NCI-H187 (cell line): ENCODE data around the gene MAP3K8.
"Not testable (repeated sequence)": the region's sequence is repeated elsewhere in the genome, so short reads cannot be mapped to it uniquely, and the experiment has no call there.

Experiments used
- DNase-seq, 2 experiments: peaks; one replicate each; lab custom pipeline; 2025; lab: John Stamatoyannopoulos, UW

Gene MAP3K8

GRCh38 chr10:30422981-30423654 is 10.9 kb upstream of the MAP3K8 start:
- no peak for DNase-seq

GRCh38 chr10:30423655-30424275 is 10.2 kb upstream of the MAP3K8 start:
- not testable (repeated sequence) for DNase-seq

DNA sequence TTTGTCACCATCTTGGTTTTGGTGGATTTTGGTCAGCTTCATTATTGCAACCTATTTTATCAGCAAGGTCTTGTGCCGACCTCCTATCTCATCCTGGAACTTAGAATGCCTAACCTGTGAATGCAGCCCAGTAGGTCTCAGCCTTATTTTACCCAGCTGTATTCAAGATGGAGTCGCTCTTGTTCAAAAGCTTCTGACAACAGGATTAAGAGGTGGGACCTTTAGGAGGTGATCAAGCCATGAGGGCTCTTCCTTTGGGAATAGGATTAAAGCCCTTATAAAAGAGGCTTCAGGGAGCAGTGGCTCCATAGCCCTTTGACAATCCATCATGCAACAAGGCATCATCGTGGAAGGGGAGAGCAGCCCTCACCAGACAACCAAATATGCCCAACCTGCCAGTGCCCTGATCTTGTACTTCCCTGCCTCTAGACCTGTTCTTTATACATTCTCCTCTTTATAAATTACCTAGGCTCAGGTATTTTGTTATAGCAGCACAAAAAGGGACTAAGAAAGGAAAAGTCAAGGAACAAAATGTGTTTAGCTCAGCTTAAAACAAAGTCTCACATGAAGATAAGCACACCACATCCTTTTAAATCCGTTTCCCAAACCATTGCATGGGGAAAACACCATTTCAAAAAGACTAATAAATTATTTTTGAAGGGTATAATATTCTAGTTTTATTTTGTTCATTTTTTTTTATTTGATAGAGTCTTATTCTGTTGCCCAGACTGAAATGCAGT is 8.5 kb upstream of the MAP3K8 start:
- no peak for DNase-seq

GRCh38 chr10:30430544-30431298 is 3.3 kb upstream of the MAP3K8 start:
- no peak for DNase-seq

- no peak for DNase-seq
Measured at GRCh38 chr10:30431435-30431911, 2.5 kb upstream of the MAP3K8 start.

DNA sequence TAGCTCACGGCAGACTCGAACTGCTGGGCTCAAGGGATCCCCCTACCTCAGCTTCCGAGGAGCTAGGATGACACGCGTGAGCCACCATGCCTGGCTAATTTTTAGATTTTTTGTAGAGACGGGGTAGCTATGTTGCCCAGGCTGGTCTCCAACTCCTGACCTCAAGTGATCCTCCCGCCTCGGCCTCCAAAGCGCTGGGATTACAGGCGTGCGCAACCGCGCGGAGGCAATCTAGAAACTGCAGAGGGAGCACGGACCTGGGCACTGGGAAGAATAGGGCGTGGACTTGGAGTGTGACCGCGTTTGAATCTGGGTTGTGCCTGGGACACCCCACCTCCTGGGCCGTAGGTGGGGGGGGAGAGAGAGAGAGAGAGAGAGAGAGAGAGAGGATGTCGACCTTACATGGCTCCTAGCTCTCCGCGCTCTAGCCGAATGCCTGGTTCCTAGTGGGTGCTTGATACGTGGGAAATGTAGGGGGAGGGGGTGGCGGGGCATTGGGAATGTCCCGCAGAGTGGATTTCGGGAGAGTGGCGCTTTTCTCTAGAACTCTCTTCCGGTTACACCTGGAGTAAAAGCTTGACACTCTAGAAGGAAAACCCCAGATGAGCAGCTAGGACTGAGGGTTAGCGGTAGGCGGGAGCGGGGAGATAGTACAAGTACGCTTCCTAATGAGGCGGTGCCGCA is 1.2 kb upstream of the MAP3K8 start:
- DNase-seq, result no peak

DNA sequence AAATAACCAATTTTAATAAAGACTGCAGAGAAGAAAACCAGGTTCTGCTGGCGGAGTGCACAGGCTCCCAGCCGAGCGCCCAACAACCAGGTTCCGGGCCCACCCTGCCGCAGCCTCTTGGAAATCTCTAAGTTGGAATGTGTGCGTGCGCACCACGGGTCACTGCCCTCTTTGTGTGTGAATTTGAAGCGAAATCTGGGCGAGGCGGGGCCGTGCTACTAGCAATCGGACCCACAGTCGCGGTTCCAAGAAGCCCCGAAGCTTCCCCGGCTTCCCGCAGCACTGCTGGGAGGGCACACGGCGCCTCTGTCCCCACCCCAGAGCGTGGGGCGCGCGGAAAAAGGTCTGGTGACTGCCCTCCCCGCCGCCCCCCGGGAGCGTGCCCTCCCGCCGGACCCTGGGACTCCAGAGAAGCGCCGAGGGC is 666 bp upstream of the MAP3K8 start:
- DNase-seq, result no peak

DNA sequence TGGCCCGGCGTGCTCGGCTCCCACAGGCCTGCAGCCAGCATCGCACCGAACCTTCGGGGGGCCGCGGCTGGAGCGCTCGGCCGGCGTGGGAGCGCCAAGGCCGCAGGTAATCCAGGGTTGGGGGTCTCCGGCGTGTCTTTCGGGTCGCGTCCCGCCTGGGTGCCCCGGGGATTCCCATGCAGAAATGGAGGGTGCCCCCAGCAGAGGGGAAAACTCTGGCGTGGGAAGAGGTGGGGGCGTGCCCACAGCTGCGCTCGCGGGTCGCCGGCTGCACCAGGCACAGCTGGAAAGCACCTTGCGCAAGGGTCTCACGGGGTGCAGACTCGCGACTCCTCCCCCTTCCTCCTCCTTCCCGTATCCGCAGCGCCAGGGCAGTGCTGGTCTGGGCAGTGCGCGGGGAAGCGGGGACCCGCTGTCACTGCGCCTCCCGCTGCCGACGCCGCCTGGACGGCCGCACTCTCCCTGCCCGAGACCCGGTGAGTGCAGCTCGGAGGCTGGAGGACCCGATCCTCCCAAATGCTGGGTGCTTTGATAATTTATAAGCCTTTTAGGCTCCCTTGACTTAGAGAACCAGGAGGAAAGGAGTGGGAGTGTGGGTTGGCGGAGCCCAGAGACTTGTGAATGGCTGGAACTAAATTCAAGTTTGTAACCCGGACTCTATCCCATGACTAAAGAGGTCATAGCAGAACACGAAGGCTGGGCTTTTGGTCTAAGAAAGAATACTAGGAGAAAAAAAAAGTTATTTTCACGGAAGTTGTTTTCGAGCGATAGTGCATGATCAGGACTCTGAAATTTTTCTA is 489 bp downstream of the MAP3K8 start:
- no peak for DNase-seq

DNA sequence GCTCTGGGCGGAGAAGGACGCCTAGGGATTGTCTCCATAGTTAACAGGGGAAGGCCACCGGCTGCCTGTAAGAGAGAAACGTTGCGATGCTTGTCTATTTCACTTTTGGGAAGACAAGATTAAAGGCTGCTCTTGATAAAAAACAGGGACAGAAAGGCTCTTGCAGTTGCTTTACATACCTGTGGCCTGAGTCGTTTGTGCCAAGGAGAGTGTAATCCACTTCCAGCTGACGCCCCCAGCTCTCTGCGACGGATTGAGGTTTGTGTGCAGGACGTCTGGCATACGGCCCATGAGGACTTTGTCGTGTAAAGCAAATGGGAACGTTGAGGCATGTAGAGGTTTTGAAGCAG is 1.1 kb downstream of the MAP3K8 start:
- DNase-seq, result no peak

DNA sequence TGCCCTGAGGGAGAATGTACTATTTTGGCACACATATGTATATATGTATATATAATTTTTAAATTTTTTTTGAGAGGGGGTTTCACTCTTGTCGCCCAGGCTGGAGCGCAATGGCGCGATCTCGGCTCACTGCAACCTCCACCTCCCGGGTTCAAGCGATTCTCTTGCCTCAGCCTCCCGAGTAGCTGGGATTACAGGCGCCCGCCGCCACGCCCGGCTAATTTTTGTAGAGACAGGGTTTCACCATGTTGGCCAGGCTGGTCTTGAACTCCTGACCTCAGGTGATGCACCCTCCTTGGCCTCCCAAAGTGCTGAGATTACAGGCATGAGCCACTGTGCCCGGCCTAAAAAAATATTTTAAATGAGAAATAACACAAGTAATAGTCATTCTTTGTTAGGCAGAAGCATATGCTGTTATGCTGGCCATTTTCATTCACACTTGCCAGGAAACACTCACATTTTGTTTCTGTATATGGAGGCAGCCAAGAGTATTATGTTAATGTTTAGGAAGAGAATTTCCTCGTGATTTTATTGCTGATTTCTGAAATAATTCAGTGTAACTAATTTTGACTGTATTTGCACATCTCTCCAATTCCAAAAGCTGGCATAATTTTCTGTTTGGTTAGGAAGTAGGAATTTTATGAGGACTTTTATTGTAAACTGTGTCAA is 1.6 kb downstream of the MAP3K8 start:
- DNase-seq, result not testable (repeated sequence)

DNA sequence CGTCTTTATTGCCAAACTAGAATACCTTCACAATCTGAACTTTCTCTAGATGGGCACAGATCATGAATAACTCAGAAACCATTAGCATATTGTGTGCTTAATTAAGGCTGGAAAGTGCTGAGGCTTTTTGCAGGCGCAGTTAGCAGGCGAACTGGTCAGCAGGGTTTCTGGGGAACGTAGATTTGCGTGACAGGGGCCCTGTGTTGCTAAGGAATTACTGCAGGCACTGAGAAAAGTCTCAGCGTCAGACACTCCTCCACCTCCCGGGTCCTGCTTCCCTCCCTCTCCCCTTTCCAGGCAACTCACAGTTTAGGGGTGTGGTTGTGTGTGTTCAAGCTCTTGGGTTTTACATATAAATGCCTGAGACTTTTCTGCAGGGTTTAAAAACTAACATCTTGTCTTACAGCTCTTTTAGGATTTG is 2.2 kb downstream of the MAP3K8 start:
- DNase-seq, result no peak

DNA sequence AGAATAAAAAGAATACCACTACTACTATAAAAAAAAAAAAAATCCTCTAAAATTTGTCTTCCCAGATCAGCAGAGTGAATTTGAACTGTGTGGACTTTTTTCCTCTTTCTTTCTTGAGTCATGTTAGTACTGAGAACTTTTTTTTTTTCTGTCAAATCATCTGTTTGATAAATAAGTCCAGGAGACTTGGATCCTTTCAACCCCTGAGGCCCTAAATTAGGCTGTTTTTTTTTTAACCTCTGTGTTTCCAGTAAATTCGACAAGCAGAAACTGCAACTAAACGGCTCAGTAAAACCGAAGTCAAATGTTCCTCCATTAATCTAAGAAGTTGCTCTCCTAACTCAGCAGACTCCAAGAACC is 2.7 kb downstream of the MAP3K8 start:
- no peak for DNase-seq

DNA sequence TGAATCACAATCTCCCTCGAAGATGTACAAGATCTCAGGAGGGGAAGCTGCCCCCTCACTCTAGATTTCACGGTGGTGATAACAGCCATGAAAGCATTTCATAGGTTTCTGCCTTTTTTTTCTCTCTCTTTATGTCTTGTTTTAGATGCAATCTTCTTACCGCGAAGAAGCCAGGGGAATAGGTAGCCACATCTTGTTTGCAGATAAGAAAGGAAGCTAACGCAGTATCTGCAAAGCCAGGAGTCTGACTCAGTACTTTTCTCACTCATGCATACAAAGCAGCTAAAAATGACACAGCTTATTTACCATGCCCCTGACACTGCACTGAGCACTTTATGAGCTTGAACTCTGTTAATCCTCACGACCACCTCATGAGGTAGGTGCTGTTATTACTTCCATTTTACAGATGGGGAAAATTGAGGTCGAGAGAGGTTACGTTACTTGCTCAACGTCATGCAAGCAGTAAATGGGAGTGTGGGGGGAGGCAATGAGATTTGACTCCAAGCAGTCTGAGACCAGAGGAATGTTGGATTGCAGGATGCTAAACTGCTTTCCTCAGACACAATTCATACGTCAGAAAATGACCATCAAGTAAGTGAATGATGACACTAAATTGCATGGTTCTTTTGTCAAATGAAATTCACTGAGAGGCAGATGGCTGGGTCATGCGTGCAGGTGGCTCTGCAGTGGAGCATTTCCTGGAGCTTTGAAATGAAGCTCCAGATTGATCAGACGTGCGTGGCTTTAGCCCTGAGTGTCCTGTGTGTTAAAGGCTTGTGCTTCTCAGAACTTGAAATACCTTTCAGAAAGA is 3.3 kb downstream of the MAP3K8 start:
- no peak for DNase-seq

GRCh38 chr10:30438021-30438850 is 4.3 kb downstream of the MAP3K8 start:
- no peak for DNase-seq

- no peak for DNase-seq
Measured at GRCh38 chr10:30439931-30440330, 5.9 kb downstream of the MAP3K8 start.

DNA sequence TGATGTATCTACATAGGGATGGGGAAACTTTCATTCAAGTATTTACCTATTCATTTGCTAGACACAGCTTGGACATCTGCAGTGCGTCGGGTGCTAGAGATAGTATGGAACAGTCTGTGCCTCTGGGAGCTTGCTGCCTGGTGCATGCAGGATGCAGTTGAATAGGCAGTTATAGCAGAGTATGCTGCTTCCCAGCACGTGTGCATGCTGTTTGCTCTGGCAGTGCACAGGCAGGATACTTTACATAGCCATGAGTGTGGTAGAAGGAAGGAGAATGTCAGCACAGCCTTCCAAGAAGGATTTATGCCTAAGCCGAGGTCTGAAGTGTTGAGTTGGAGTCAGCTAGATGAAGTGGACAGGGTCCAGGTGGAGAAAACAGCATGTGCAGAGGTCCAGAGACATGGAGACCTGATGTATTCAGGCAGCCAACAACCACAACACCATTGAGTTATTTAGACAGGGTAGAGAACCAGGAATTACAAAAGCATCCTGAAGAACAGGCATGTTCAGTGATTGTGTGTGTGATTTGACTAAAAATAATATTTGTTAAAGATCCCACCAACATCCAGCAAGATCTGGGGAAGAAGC is 8.1 kb downstream of the MAP3K8 start:
- DNase-seq, result no peak

GRCh38 chr10:30443049-30443448 is 9.1 kb downstream of the MAP3K8 start:
- no peak for DNase-seq

DNA sequence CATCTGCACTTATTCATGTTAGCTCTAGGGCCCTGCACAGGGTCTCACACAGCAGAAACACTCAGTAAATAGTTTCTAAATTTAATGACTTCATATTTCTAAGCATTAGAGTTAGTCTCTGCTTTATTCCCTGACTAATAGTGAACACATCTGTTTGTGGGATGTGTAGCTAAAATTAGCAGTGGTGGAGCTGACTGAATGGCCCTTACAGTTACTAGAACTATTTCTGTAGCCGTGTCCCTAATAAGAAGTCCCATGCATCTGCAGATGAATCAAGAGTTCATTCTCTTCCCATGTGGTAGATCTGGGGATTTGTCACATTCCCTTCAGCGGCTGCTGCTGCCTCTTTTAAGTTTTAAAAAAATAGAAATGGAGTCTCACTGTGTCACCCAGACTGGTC is 11.7 kb downstream of the MAP3K8 start:
- DNase-seq, result no peak
